HepG2 (cell line): ENCODE results near the gene UTP25. TPM values are rescaled to one million over a fixed set of nuclear protein-coding genes. Genes with fewer than 3 reads are reported as not detected.

ENCODE experiments used
- ATAC-seq: fragments of 200-7000 bp; cut with Tn5 transposase; 3 replicates; pipeline ENCODE4 v1.9.1; 2020; ENCODE audit warnings: mild to moderate bottlenecking, moderate library complexity
- BruUV-seq: library from RNA; stranded (reverse); fragments of 400-500 nt; replicated peaks from 2 replicates; lab custom pipeline; 2021; lab: Mats Ljungman, UMichigan
- CTCF ChIA-PET: fragments of 300-600 bp; formaldehyde crosslinking; extraction: SDS; loops from one replicate; lab custom pipeline; 2021; ENCODE audit warnings: low total read pairs, inconsistent platforms, low intra/inter-chr PET ratio; lab: Yijun Ruan, JAX
- POLR2A ChIA-PET: fragments of 350-600 bp; sonication (Branson Sonifier 250); formaldehyde crosslinking; loops from one replicate; lab custom pipeline; 2020; ENCODE audit warnings: antibody characterized with exemption, inconsistent platforms; lab: Yijun Ruan, JAX
- DNase-seq: peaks from one replicate; pipeline ENCODE4 v3.0.0-alpha.2; 2015; ENCODE audit warnings: low spot score
- FAIRE-seq: peaks from 3 replicates; lab custom pipeline; 2011; peaks lifted over from hg19 to GRCh38; lab: Jason Lieb, UNC
- H2AFZ ChIP-seq: one replicate; pipeline ENCODE4 v1.6.1; 2011; ENCODE audit warnings: low read length, inconsistent platforms
- H3K27ac ChIP-seq: fragments of 300-600 bp; 3 replicates; pipeline ENCODE4 v1.8.0; 2011; ENCODE audit warnings: mixed run types, mild to moderate bottlenecking, mixed read lengths, low read length, inconsistent platforms; ENCODE audit not compliant: insufficient read depth; ENCODE audit errors: extremely low read length
- H3K27me3 ChIP-seq, 2 experiments: fragments of 200-600 bp in 1 of 2; 2 replicates in 1 of 2; 3 replicates in 1 of 2; pipeline versions ENCODE4 v1.6.0 to v1.8.0; 2011; ENCODE audit warnings: low read length in 2 of 2, mild to moderate bottlenecking in 2 of 2, moderate library complexity in 2 of 2, inconsistent platforms in 1 of 2; ENCODE audit not compliant: insufficient read depth in 2 of 2, control insufficient read depth in 1 of 2
- H3K36me3 ChIP-seq, 2 experiments: fragments of 200-600 bp in 1 of 2; replicated peaks in 1 of 2; 2 replicates in 1 of 2; 3 replicates in 1 of 2; pipeline versions ENCODE4 v1.5.1 to v1.8.0; 2011; ENCODE audit warnings: low read length in 2 of 2, inconsistent platforms in 1 of 2; ENCODE audit not compliant: insufficient read depth in 2 of 2, control insufficient read depth in 1 of 2
- H3K4me1 ChIP-seq: 2 replicates; pipeline ENCODE4 v1.5.1; 2012; ENCODE audit warnings: low read length, inconsistent platforms; ENCODE audit not compliant: insufficient read depth
- H3K4me2 ChIP-seq: 2 replicates; pipeline ENCODE4 v1.6.0; 2011; ENCODE audit warnings: low read depth, low read length, inconsistent platforms
- H3K4me3 ChIP-seq, 3 experiments: fragments of 200-600 bp in 1 of 3; sonication (generic), shearing (Covaris generic) in 1 of 3; replicated peaks in 1 of 3; 2 replicates each; pipeline ENCODE4 v1.5.1; 2011 to 2016; ENCODE audit warnings: low read length in 3 of 3, inconsistent platforms in 2 of 3, low read depth in 2 of 3, mild to moderate bottlenecking in 2 of 3, control low read depth in 1 of 3, mixed read lengths in 1 of 3; ENCODE audit not compliant: insufficient read depth in 1 of 3
- H3K79me2 ChIP-seq: one replicate; pipeline ENCODE4 v1.6.1; 2011; ENCODE audit warnings: low read length, inconsistent platforms; ENCODE audit not compliant: insufficient read depth
- H3K9ac ChIP-seq: 2 replicates; pipeline ENCODE4 v1.6.0; 2011; ENCODE audit warnings: mild to moderate bottlenecking, low read depth, low read length, inconsistent platforms; ENCODE audit not compliant: insufficient read depth
- H3K9me3 ChIP-seq: 2 replicates; pipeline ENCODE4 v1.5.1; 2012; ENCODE audit warnings: mild to moderate bottlenecking, low read length
- H4K20me1 ChIP-seq: 2 replicates; pipeline ENCODE4 v1.6.0; 2011; ENCODE audit warnings: inconsistent platforms, mild to moderate bottlenecking, low read length, moderate library complexity; ENCODE audit not compliant: insufficient read depth
- CEBPB ChIP-seq: IDR thresholded peaks from 2 replicates; pipeline ENCODE4 v1.6.1; 2011; ENCODE audit warnings: low read depth, low read length, improper control_type of control experiment, borderline replicate concordance
- CHD2 ChIP-seq: IDR thresholded peaks from 2 replicates; pipeline ENCODE4 v1.6.1; 2011; ENCODE audit warnings: low read depth, low read length, improper control_type of control experiment
- REPIN1 ChIP-seq: sonication (generic); formaldehyde crosslinking; IDR thresholded peaks from 2 replicates; pipeline ENCODE4 v1.8.0; 2022; ENCODE audit warnings: missing genetic modification reagents, low read depth, mild to moderate bottlenecking, borderline replicate concordance
- ZFP36 ChIP-seq: fragments of 150-350 bp; IDR thresholded peaks from 2 replicates; pipeline ENCODE4 v1.6.1; 2018; ENCODE audit warnings: borderline replicate concordance, low read length, low read depth; ENCODE audit not compliant: partially characterized antibody
- WGBS: methylation state at CpG from one replicate; pipeline ENCODE4 v1.1.6; 2017; ENCODE audit warnings: low lambda C conversion rate; 5-methylcytosine and 5-hydroxymethylcytosine counted together
- in situ Hi-C: cut with HindIII; loops from 2 replicates; pipeline ENCODE4 v1.10.0; 2017; ENCODE audit warnings: low pct_unique_long_range_greater_than_20kb; ENCODE audit not compliant: extremely low pct_ligation_motif_present
- intact Hi-C: fragments of 100-400 bp; cut with micrococcal nuclease; formaldehyde crosslinking; loops from one replicate; pipeline ENCODE4 v1.10.0; 2022; ENCODE audit not compliant: unreplicated experiment
- polyA plus RNA-seq, 8 experiments: library from polyadenylated mRNA; depleted of rRNA in 3 of 8; stranded (reverse) in 7 of 8; unstranded in 1 of 8; fragments of >200 nt; fragmentation: Illumina TruSeq in 4 of 8; extraction: Trizol in 4 of 8; gene quantifications; 2 replicates each; pipeline versions ENCODE4 v1.2.1 to v1.2.3, GENCODE V29; 2011 to 2016; ENCODE audit warnings: low read depth in 4 of 8, missing spikeins in 1 of 8, mixed read lengths in 1 of 8; ENCODE audit not compliant: insufficient read depth in 1 of 8
- total RNA-seq, 5 experiments: library from RNA; depleted of rRNA; stranded (reverse); fragments of >200 nt; fragmentation: Illumina TruSeq; extraction: Trizol; gene quantifications; 2 replicates each; pipeline ENCODE4 v1.2.3, GENCODE V29; 2016; ENCODE audit warnings: low read depth in 1 of 5

Gene UTP25
- total and polyA plus RNA-seq, 2 of the 13 experiments (the other 11 are each of a cell fraction or from before 2014, with no cell fraction given) = 4.8 to 5.7 TPM

- H3K4me3 ChIP-seq = no peak overlapping the region
- POLR2A ChIA-PET = no interaction called here
- CTCF ChIA-PET = no interaction called here
- no peak for DNase-seq
- no peak overlapping the region for H2AFZ ChIP-seq
- no peaks in the 10 kb centered on the region for H3K9me3 ChIP-seq
- H3K27ac ChIP-seq = no peak overlapping the region
- BruUV-seq = no TSS peak
- ATAC-seq = no peak
- no peak overlapping the region for H3K4me2 ChIP-seq
- no peak for FAIRE-seq
- no peaks in the 10 kb centered on the region for H3K79me2 ChIP-seq
- no peak overlapping the region for H3K9ac ChIP-seq
- H4K20me1 ChIP-seq = no peaks in the 10 kb centered on the region
- WGBS = 94% methylated on average over 6 of the region's 6 CpGs
- H3K36me3 ChIP-seq = peaks cover 23 to 74% of the 10 kb centered on the region in 2 experiments
- no peaks in the 10 kb centered on the region for H3K4me1 ChIP-seq
- no peaks in the 10 kb centered on the region for H3K27me3 ChIP-seq
- peak; percentile 64 for TF ChIP-seq CEBPB
- no peak for TF ChIP-seq ZFP36
- in situ Hi-C loops (no loop called here), intact Hi-C loops (no loop called here)
Measured at GRCh38 chr1:209844695-209845407, 17.1 kb downstream of the UTP25 start.

DNA sequence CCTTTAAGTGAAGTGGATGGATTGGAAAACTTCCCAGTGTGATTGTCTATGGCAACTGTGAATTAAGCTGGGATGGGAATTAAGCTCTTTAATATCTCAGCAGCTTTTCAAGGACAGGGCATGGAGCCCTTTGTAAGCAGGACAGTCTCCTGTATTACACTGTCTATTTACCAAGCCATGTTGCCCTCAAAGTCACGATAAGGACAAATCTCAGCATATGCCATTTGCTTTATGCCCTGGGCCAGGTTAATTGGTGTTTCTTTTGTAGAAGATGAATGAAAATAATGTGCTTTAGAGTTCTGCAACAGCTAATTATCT is 17.6 kb downstream of the UTP25 start:
- Histone ChIP-seq H3K4me2 (no peak overlapping the region), H3K27ac (no peak overlapping the region), H4K20me1 (no peaks in the 10 kb centered on the region), H3K4me3 (no peak overlapping the region), H3K9me3 (no peaks in the 10 kb centered on the region), H3K9ac (no peak overlapping the region), H3K36me3 (peaks cover 21 to 71% of the 10 kb centered on the region in 2 experiments), H3K4me1 (no peaks in the 10 kb centered on the region), H2AFZ (no peak overlapping the region), H3K79me2 (no peaks in the 10 kb centered on the region), H3K27me3 (no peaks in the 10 kb centered on the region)
- WGBS = 79% methylated on average over 1 of the region's 1 CpG
- BruUV-seq = no TSS peak
- no peak for TF ChIP-seq REPIN1 (CRISPR knock-in tag)
- TF ChIP-seq CHD2 = no peak
- CTCF ChIA-PET = no interaction called here
- POLR2A ChIA-PET = no interaction called here
- no peak for FAIRE-seq
- intact Hi-C loops = no loop called here
- no peak for DNase-seq
- no peak for ATAC-seq
- in situ Hi-C loops = no loop called here
